Peyer's patch (tissue), 4 donors: Measurements from ENCODE around the gene DVL2. TPM values are rescaled to one million over a fixed set of nuclear protein-coding genes. Genes with fewer than 3 reads are reported as not detected.
A peak's percentile ranks its signal among the peaks of the same experiment; 100 is the strongest.

Source experiments
- DNase-seq, 3 donors: peaks; one replicate each; pipeline ENCODE4 v3.0.0-alpha.2; 2017 to 2019
- H3K27ac ChIP-seq, 4 donors: fragments of 200-600 bp; sonication (generic); one replicate each; pipeline ENCODE4 v1.5.1; 2016 to 2019
- H3K27me3 ChIP-seq, 2 donors: fragments of 200-600 bp; sonication (generic); one replicate each; pipeline ENCODE4 v1.5.1; 2019
- H3K36me3 ChIP-seq, 3 donors: fragments of 200-600 bp; sonication (generic); one replicate each; pipeline ENCODE4 v1.5.1; 2016 to 2019
- H3K4me1 ChIP-seq, 4 donors: fragments of 200-600 bp; sonication (generic); one replicate each; pipeline ENCODE4 v1.5.1; 2016 to 2019
- H3K4me3 ChIP-seq, 4 donors: fragments of 200-600 bp; sonication (generic); 1 replicate in 3 of 4; 2 replicates in 1 of 4; pipeline ENCODE4 v1.5.1; 2016 to 2019; ENCODE audit warnings: mild to moderate bottlenecking in 1 of 4
- H3K9me3 ChIP-seq, 4 donors: fragments of 200-600 bp; sonication (generic); one replicate each; pipeline ENCODE4 v1.5.1; 2016 to 2019; ENCODE audit warnings: mild to moderate bottlenecking in 1 of 4
- CTCF ChIP-seq, 6 experiments: fragments of 450-650 bp in 4 of 6; fragments of 200-600 bp in 2 of 6; sonication (generic) in 1 of 6; IDR thresholded peaks; one replicate each; pipeline ENCODE4 v1.5.1; 2017 to 2019; ENCODE audit warnings: antibody characterized with exemption in 6 of 6, mild to moderate bottlenecking in 3 of 6, moderate library complexity in 1 of 6
- POLR2A ChIP-seq, 2 donors: fragments of 450-650 bp; IDR thresholded peaks; one replicate each; pipeline ENCODE4 v1.5.1; 2017; ENCODE audit warnings: antibody characterized with exemption in 2 of 2, mild to moderate bottlenecking in 2 of 2, moderate library complexity in 2 of 2
- total RNA-seq, 4 donors: library from RNA; depleted of rRNA; stranded (reverse); fragments of >200 nt; gene quantifications; one replicate each; pipeline ENCODE4 v1.1.0, GENCODE V29; 2016

The DVL2 gene
- total RNA-seq, 4 donors from 2014 or later = 42.1 to 61.9 (median 50.1) TPM

- Histone ChIP-seq H3K27me3 (no peaks in the 10 kb centered on the region), H3K36me3 (peaks cover 0 to 32% (median 0%) of the 10 kb centered on the region in 3 donors), H3K4me3 (no peak overlapping the region), H3K4me1 (peaks cover 0 to 54% (median 20%) of the 10 kb centered on the region in 4 donors), H3K27ac (peak overlapping the region in 2 of 4 donors; percentile 91 to 96), H3K9me3 (no peaks in the 10 kb centered on the region)
- DNase-seq = peak in 1 of 3 donors; percentile 56
- TF ChIP-seq CTCF (IDR thresholded peaks at IDR 0.05) (no peak), POLR2A (IDR thresholded peaks at IDR 0.05) (no peak)
Observed at GRCh38 chr17:7235693-7236665, 1.7 kb upstream of the DVL2 start.

- peaks cover 0 to 41% (median 11%) of the 10 kb centered on the region in 4 donors for H3K4me1 ChIP-seq
- no peak for DNase-seq
- H3K27me3 ChIP-seq = no peaks in the 10 kb centered on the region
- no peaks in the 10 kb centered on the region for H3K9me3 ChIP-seq
- peak overlapping the region; percentile 76 to 91 (median 90) for H3K4me3 ChIP-seq
- H3K36me3 ChIP-seq = peaks cover 0 to 41% (median 0%) of the 10 kb centered on the region in 3 donors
- TF ChIP-seq CTCF (IDR thresholded peaks at IDR 0.05) (no peak), POLR2A (IDR thresholded peaks at IDR 0.05) (no peak)
- peak overlapping the region; percentile 74 to 96 (median 90) for H3K27ac ChIP-seq
Observed at GRCh38 chr17:7233701-7234082, 625 bp downstream of the DVL2 start.

GRCh38 chr17:7232114-7232513, 2.2 kb downstream of the DVL2 start:
- H3K27ac ChIP-seq = no peak overlapping the region
- no peak for DNase-seq
- H3K4me3 ChIP-seq = no peak overlapping the region
- peaks cover 0 to 36% (median 11%) of the 10 kb centered on the region in 4 donors for H3K4me1 ChIP-seq
- H3K36me3 ChIP-seq = peaks cover 0 to 54% (median 0%) of the 10 kb centered on the region in 3 donors
- no peaks in the 10 kb centered on the region for H3K27me3 ChIP-seq
- TF ChIP-seq CTCF (IDR thresholded peaks at IDR 0.05) (no peak), POLR2A (IDR thresholded peaks at IDR 0.05) (no peak)
- H3K9me3 ChIP-seq = no peaks in the 10 kb centered on the region

- peaks cover 0 to 58% (median 0%) of the 10 kb centered on the region in 3 donors for H3K36me3 ChIP-seq
- TF ChIP-seq CTCF (IDR thresholded peaks at IDR 0.05) (no peak), POLR2A (IDR thresholded peaks at IDR 0.05) (no peak)
- H3K27me3 ChIP-seq = no peaks in the 10 kb centered on the region
- H3K4me3 ChIP-seq = no peak overlapping the region
- peaks cover 0 to 18% (median 7%) of the 10 kb centered on the region in 4 donors for H3K4me1 ChIP-seq
- H3K27ac ChIP-seq = no peak overlapping the region
- DNase-seq = no peak
- H3K9me3 ChIP-seq = no peaks in the 10 kb centered on the region
Observed at GRCh38 chr17:7229504-7229903, 4.8 kb downstream of the DVL2 start.

- no peak for DNase-seq
- Histone ChIP-seq H3K4me1 (peaks cover 0 to 18% (median 7%) of the 10 kb centered on the region in 4 donors), H3K36me3 (peaks cover 0 to 64% (median 0%) of the 10 kb centered on the region in 3 donors), H3K27me3 (no peaks in the 10 kb centered on the region), H3K27ac (peak overlapping the region in 1 of 4 donors; percentile 30), H3K9me3 (no peaks in the 10 kb centered on the region), H3K4me3 (no peak overlapping the region)
- no peak for TF ChIP-seq POLR2A (IDR thresholded peaks at IDR 0.05)
- TF ChIP-seq CTCF (IDR thresholded peaks at IDR 0.05) = no peak
Observed at GRCh38 chr17:7228920-7229319, 5.4 kb downstream of the DVL2 start.
